K562 (cell line): Measurements from ENCODE around the gene TMEM123. TPM values are rescaled to one million over a fixed set of nuclear protein-coding genes. Genes with fewer than 3 reads are reported as not detected.

Source experiments
- BACH1 ChIP-seq: fragments of 200-800 bp; sonication (Bioruptor generic); IDR thresholded peaks from 2 replicates; pipeline ENCODE4 v1.6.1; 2016; ENCODE audit warnings: missing genetic modification characterization, missing compliant biosample characterization
- BRD9 ChIP-seq: fragments of 450-650 bp; IDR thresholded peaks from 2 replicates; pipeline ENCODE4 v1.6.1; 2018; ENCODE audit warnings: low read depth; ENCODE audit not compliant: partially characterized antibody
- CEBPB ChIP-seq: fragments of 450-650 bp; IDR thresholded peaks from 2 replicates; pipeline ENCODE4 v1.6.1; 2016; ENCODE audit warnings: missing genetic modification characterization, missing compliant biosample characterization
- DIDO1 ChIP-seq: fragments of 450-650 bp; IDR thresholded peaks from 2 replicates; pipeline ENCODE4 v1.6.1; 2016; ENCODE audit warnings: low read depth, missing biosample characterization, missing genetic modification characterization
- DMBX1 ChIP-seq: fragments of 250-450 bp; sonication (Bioruptor Pico); IDR thresholded peaks from 2 replicates; pipeline ENCODE4 v1.8.0; 2022; ENCODE audit warnings: inconsistent platforms, mild to moderate bottlenecking, moderate library complexity, borderline replicate concordance
- FOXA1 ChIP-seq: fragments of 450-650 bp; IDR thresholded peaks from 2 replicates; pipeline ENCODE4 v1.6.1; 2016; ENCODE audit warnings: mild to moderate bottlenecking, borderline replicate concordance
- GABPB2 ChIP-seq: fragments of 250-450 bp; sonication (Bioruptor Pico); conservative IDR thresholded peaks from 2 replicates; pipeline ENCODE4 v1.5.1; 2021; ENCODE audit warnings: mild to moderate bottlenecking
- HDAC3 ChIP-seq: fragments of 450-650 bp; IDR thresholded peaks from 2 replicates; pipeline ENCODE4 v1.6.1; 2018; ENCODE audit warnings: borderline replicate concordance, mild to moderate bottlenecking, moderate library complexity; ENCODE audit not compliant: partially characterized antibody
- IFI16 ChIP-seq: fragments of 250-450 bp; sonication (Bioruptor Pico); IDR thresholded peaks from 2 replicates; pipeline ENCODE4 v2.1.2; 2022; ENCODE audit warnings: mild to moderate bottlenecking, inconsistent platforms
- KAT7 ChIP-seq: sonication (generic); formaldehyde crosslinking; IDR thresholded peaks from 2 replicates; pipeline ENCODE4 v1.8.0; 2022; ENCODE audit warnings: missing genetic modification reagents, mild to moderate bottlenecking, borderline replicate concordance
- KLF10 ChIP-seq: fragments of 250-450 bp; sonication (Bioruptor Pico); IDR thresholded peaks from 2 replicates; pipeline ENCODE4 v1.6.1; 2021; ENCODE audit warnings: matching md5 sums
- MBD2 ChIP-seq: sonication (generic); IDR thresholded peaks from 2 replicates; pipeline ENCODE4 v1.6.1; 2016; ENCODE audit warnings: low read depth, borderline replicate concordance
- MCM2 ChIP-seq: fragments of 450-650 bp; IDR thresholded peaks from 2 replicates; pipeline ENCODE4 v1.6.1; 2017; ENCODE audit warnings: low read depth, mild to moderate bottlenecking
- MCM7 ChIP-seq, 2 experiments: fragments of 450-650 bp; IDR thresholded peaks; 2 replicates each; pipeline ENCODE4 v1.6.1; 2016 to 2018
- NCOA1 ChIP-seq: fragments of 450-650 bp; IDR thresholded peaks from 2 replicates; pipeline ENCODE4 v1.6.1; 2016; ENCODE audit warnings: low read depth
- PHF8 ChIP-seq: fragments of 200-600 bp; sonication (generic); IDR thresholded peaks from 2 replicates; pipeline ENCODE4 v1.6.1; 2012; ENCODE audit warnings: mixed run types, mild to moderate bottlenecking, inconsistent platforms, low read length, moderate library complexity, borderline replicate concordance
- PRMT5 ChIP-seq: sonication (generic); formaldehyde crosslinking; IDR thresholded peaks from 2 replicates; pipeline ENCODE4 v1.5.0; 2020; ENCODE audit warnings: missing genetic modification reagents
- RBM14 ChIP-seq: fragments of 200-400 bp; formaldehyde crosslinking; IDR thresholded peaks from 2 replicates; pipeline ENCODE4 v1.6.1; 2018; ENCODE audit warnings: low read depth, mild to moderate bottlenecking, low read length, moderate library complexity, borderline replicate concordance; ENCODE audit not compliant: insufficient read depth
- RNF2 ChIP-seq: sonication (generic); IDR thresholded peaks from 2 replicates; pipeline ENCODE4 v1.6.1; 2016
- YBX1 ChIP-seq: fragments of 450-650 bp; IDR thresholded peaks from 2 replicates; pipeline ENCODE4 v1.7.1; 2016; ENCODE audit warnings: mild to moderate bottlenecking
- ZBTB1 ChIP-seq: sonication (generic); formaldehyde crosslinking; IDR thresholded peaks from 2 replicates; pipeline ENCODE4 v1.8.1; 2023; ENCODE audit warnings: missing genetic modification reagents, low read depth, mild to moderate bottlenecking, borderline replicate concordance
- ZNF384 ChIP-seq: IDR thresholded peaks from 2 replicates; pipeline ENCODE4 v1.6.1; 2012; ENCODE audit warnings: low read depth, low read length, improper control_type of control experiment
- polyA plus RNA-seq, 8 experiments: library from polyadenylated mRNA; depleted of rRNA in 4 of 8; stranded (reverse) in 5 of 8; unstranded in 3 of 8; fragments of >200 nt; fragmentation: Nextera tagmentation in 2 of 8; fragmentation: Illumina TruSeq in 1 of 8; extraction: Ambion mirVana in 2 of 8; extraction: Trizol in 1 of 8; gene quantifications; 2 replicates each; pipeline versions ENCODE4 v1.2.1 to v1.2.3, GENCODE V29; 2011 to 2014; ENCODE audit warnings: inconsistent platforms in 1 of 8, missing spikeins in 1 of 8
- total RNA-seq, 7 experiments: library from RNA; depleted of rRNA in 6 of 7; stranded (reverse); fragments of >200 nt in 6 of 7; fragmentation: Illumina TruSeq in 2 of 7; extraction: Trizol in 2 of 7; gene quantifications; 2 replicates each; pipeline versions ENCODE4 v1.2.1 to v1.2.3, GENCODE V29; 2011 to 2021; ENCODE audit warnings: low replicate concordance in 1 of 7
- TF ChIP-seq, protein P1 (sequence below): sonication (generic); formaldehyde crosslinking; IDR thresholded peaks from 2 replicates; pipeline ENCODE4 v1.8.0; 2022; ENCODE audit warnings: mild to moderate bottlenecking, missing genetic modification reagents
- TF ChIP-seq, protein P2 (sequence below): conservative IDR thresholded peaks from 2 replicates; pipeline ENCODE4 v1.6.1; 2011; ENCODE audit warnings: low read depth, mild to moderate bottlenecking, low read length; ENCODE audit not compliant: control insufficient read depth
- TF ChIP-seq, protein P3 (sequence below): fragments of 450-650 bp; IDR thresholded peaks from one replicate; pipeline ENCODE4 v1.6.1; 2018; ENCODE audit warnings: mild to moderate bottlenecking, moderate library complexity; ENCODE audit not compliant: partially characterized antibody
- TF ChIP-seq, protein P4 (sequence below), 2 experiments: fragments of 200-800 bp in 1 of 2; sonication (Bioruptor generic) in 1 of 2; sonication (generic) in 1 of 2; formaldehyde crosslinking in 1 of 2; IDR thresholded peaks in 1 of 2; conservative IDR thresholded peaks in 1 of 2; 2 replicates each; pipeline versions ENCODE4 v1.5.0 to v1.6.1; 2016 to 2020; ENCODE audit warnings: missing compliant biosample characterization in 1 of 2, missing genetic modification characterization in 1 of 2, missing genetic modification reagents in 1 of 2

TMEM123 gene
- total and polyA plus RNA-seq, 9 of the 15 experiments (the other 6 are each of a cell fraction or from before 2014, with no cell fraction given): 19.8 to 344 (median 82.4) TPM

DNA sequence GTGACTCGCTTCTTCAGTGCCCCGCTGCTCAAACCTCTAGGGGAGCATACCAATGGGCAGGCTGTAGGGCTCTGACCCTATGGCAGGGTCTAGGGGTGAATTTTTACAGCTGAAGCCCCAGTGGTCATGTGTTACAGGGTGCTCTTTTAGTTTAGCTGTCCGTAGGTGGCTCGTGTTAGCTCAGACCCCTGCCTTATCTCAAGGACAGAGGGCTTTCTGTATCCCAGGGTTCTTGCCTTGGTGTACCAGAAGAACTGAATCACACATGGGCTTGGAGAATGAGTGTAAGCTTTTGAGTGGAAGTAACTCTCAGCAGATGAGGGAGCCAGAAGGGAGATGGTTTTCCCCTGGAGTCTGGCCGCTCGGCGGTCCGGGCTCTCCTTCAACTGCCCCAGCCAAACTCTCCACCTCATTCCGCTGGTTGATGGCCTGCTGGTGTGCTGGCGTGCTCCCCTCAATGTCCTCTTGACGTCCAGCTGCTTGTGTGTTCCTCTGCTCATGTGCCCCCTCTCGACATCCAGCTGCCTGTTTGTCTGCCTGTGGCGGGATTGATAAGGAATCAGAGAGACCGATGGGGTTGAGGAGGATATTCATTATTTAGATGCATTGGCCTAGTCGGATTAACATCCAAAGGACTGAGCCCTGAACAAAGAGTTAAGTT lies 68.0 kb downstream of the TMEM123 start (continued):
- TF ChIP-seq ZNF384: no peak
- TF ChIP-seq, protein P1, sequence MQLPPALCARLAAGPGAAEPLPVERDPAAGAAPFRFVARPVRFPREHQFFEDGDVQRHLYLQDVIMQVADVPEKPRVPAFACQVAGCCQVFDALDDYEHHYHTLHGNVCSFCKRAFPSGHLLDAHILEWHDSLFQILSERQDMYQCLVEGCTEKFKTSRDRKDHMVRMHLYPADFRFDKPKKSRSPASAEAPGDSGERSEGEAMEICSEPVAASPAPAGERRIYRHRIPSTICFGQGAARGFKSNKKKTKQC (CRISPR knock-in tag): no peak
- no peak for TF ChIP-seq MBD2
- TF ChIP-seq GABPB2 (CRISPR knock-in tag): no peak
- TF ChIP-seq DMBX1 (CRISPR knock-in tag): no peak
- TF ChIP-seq RBM14: no peak
- TF ChIP-seq PRMT5: no peak
- no peak for TF ChIP-seq MCM7 (IDR thresholded peaks at IDR 0.05)
- no peak for TF ChIP-seq MCM2
- no peak for TF ChIP-seq CEBPB (tag)
- TF ChIP-seq YBX1: no peak
- TF ChIP-seq FOXA1: no peak
- TF ChIP-seq RNF2: peak; percentile 8; the same call in 1 of the 2 replicates
- TF ChIP-seq PHF8: no peak; the same call in 1 of the 2 replicates
- 0 out of 2 replicates have a peak, but pooled peaks have one; percentile 42 for TF ChIP-seq KAT7 (CRISPR knock-in tag)
- no peak for TF ChIP-seq KLF10 (CRISPR knock-in tag)
- TF ChIP-seq, protein P2, sequence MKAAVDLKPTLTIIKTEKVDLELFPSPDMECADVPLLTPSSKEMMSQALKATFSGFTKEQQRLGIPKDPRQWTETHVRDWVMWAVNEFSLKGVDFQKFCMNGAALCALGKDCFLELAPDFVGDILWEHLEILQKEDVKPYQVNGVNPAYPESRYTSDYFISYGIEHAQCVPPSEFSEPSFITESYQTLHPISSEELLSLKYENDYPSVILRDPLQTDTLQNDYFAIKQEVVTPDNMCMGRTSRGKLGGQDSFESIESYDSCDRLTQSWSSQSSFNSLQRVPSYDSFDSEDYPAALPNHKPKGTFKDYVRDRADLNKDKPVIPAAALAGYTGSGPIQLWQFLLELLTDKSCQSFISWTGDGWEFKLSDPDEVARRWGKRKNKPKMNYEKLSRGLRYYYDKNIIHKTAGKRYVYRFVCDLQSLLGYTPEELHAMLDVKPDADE: no peak
- TF ChIP-seq, protein P3, sequence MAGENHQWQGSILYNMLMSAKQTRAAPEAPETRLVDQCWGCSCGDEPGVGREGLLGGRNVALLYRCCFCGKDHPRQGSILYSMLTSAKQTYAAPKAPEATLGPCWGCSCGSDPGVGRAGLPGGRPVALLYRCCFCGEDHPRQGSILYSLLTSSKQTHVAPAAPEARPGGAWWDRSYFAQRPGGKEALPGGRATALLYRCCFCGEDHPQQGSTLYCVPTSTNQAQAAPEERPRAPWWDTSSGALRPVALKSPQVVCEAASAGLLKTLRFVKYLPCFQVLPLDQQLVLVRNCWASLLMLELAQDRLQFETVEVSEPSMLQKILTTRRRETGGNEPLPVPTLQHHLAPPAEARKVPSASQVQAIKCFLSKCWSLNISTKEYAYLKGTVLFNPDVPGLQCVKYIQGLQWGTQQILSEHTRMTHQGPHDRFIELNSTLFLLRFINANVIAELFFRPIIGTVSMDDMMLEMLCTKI: no peak
- no peak for TF ChIP-seq BACH1
- TF ChIP-seq BRD9: peak; percentile 40
- TF ChIP-seq IFI16 (CRISPR knock-in tag): no peak
- TF ChIP-seq DIDO1 (tag): no peak
- TF ChIP-seq, protein P4, sequence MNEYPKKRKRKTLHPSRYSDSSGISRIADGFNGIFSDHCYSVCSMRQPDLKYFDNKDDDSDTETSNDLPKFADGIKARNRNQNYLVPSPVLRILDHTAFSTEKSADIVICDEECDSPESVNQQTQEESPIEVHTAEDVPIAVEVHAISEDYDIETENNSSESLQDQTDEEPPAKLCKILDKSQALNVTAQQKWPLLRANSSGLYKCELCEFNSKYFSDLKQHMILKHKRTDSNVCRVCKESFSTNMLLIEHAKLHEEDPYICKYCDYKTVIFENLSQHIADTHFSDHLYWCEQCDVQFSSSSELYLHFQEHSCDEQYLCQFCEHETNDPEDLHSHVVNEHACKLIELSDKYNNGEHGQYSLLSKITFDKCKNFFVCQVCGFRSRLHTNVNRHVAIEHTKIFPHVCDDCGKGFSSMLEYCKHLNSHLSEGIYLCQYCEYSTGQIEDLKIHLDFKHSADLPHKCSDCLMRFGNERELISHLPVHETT (CRISPR knock-in tag; conservative IDR thresholded peaks at IDR 0.05 in 1 of 2, IDR thresholded peaks at IDR 0.05 in 1 of 2): no peak
- TF ChIP-seq ZBTB1 (CRISPR knock-in tag): no peak
- TF ChIP-seq HDAC3: no peak
- no peak for TF ChIP-seq NCOA1
